ENCODE data around the gene ATG16L1. TPM values are rescaled to one million over a fixed set of nuclear protein-coding genes. Genes with fewer than 3 reads are reported as not detected.

The ATG16L1 gene
- total and polyA plus RNA-seq, 2 donors (not counting 3 experiments of a cell fraction or from before 2014, with no cell fraction given): 18.1 to 29.8 TPM

DNA sequence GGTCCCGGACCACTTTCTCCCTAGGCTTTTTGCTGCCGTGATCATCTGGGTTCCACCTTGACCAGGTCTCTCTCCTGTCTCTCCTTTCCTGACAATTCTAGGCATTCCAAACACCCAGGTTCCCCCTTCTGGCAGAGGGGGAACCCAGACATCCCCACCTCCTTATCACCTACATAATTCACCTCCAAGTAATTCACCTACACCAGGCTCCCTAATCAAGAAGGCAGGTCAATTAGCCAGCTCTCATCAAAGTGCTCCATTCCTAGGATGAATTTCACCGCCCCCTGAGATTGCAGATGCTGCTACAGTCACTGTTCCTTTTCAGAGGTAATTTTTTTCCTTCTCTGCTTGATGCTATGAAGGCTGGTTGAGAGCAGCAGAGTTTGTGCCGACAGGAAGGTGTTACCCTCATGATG is 42.3 kb upstream of the ATG16L1 start:
- H3K4me2 ChIP-seq (ENCODE audit: insufficient read depth, low read length): no peak overlapping the region
- H2AFZ ChIP-seq (ENCODE audit: low read depth, low read length): no peak overlapping the region
- no TSS peak for BruUV-seq (replicated peaks)
- intact Hi-C loops (cut with micrococcal nuclease) (loop anchor here (1.0 kb wide), 1 partner anchor 42 kb away; the partner anchor contains the start of gene ATG16L1), dilution Hi-C loops (cut with MboI; ENCODE audit: extremely low pct_ligation_motif_present, low sequenced_read_pairs) (no loop called here)
- DNase-seq (ENCODE audit: low read depth, low spot score) (no peak), FAIRE-seq (no peak)
- H3K9ac ChIP-seq (replicated peaks; ENCODE audit: extremely low read depth, insufficient read depth, low read length): no peak overlapping the region
- H4K20me1 ChIP-seq (replicated peaks; ENCODE audit: control insufficient read depth, extremely low read depth, insufficient read depth, low read length): no peaks in the 10 kb centered on the region
- H3K9me1 ChIP-seq (replicated peaks; ENCODE audit: control insufficient read depth, extremely low read depth, insufficient read depth, low read length): no peaks in the 10 kb centered on the region
- H3K4me3 ChIP-seq (replicated peaks in 1 of 3; ENCODE audit: insufficient read depth in 1 of 3, low read depth in 1 of 3, low read length in 3 of 3): no peak overlapping the region
- TF ChIP-seq MYC (IDR thresholded peaks at IDR 0.05; ENCODE audit: low read depth, low read length) (no peak), POLR2AphosphoS5 (IDR thresholded peaks at IDR 0.05; ENCODE audit: insufficient read depth, low read depth, low read length) (no peak), GATA2 (IDR thresholded peaks at IDR 0.05; ENCODE audit: insufficient read depth, insufficient read length, low read depth, low read length) (no peak), POLR2A (IDR thresholded peaks at IDR 0.05; ENCODE audit: low read depth, low read length) (no peak), FOS (IDR thresholded peaks at IDR 0.05; ENCODE audit: borderline replicate concordance, insufficient read depth, low read length) (no peak), JUN (IDR thresholded peaks at IDR 0.05; ENCODE audit: borderline replicate concordance, insufficient read depth, insufficient read length, low read depth) (no peak), EZH2 (IDR thresholded peaks at IDR 0.05; ENCODE audit: borderline replicate concordance, low read depth, low read length, severe bottlenecking) (no peak)
- TF ChIP-seq, protein P1, sequence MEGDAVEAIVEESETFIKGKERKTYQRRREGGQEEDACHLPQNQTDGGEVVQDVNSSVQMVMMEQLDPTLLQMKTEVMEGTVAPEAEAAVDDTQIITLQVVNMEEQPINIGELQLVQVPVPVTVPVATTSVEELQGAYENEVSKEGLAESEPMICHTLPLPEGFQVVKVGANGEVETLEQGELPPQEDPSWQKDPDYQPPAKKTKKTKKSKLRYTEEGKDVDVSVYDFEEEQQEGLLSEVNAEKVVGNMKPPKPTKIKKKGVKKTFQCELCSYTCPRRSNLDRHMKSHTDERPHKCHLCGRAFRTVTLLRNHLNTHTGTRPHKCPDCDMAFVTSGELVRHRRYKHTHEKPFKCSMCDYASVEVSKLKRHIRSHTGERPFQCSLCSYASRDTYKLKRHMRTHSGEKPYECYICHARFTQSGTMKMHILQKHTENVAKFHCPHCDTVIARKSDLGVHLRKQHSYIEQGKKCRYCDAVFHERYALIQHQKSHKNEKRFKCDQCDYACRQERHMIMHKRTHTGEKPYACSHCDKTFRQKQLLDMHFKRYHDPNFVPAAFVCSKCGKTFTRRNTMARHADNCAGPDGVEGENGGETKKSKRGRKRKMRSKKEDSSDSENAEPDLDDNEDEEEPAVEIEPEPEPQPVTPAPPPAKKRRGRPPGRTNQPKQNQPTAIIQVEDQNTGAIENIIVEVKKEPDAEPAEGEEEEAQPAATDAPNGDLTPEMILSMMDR (IDR thresholded peaks at IDR 0.05; ENCODE audit: extremely low read depth in 1 of 2, insufficient read depth in 1 of 2, low read depth in 1 of 2, low read length in 2 of 2): no peak
- TF ChIP-seq, protein P2, sequence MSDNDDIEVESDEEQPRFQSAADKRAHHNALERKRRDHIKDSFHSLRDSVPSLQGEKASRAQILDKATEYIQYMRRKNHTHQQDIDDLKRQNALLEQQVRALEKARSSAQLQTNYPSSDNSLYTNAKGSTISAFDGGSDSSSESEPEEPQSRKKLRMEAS (IDR thresholded peaks at IDR 0.05; ENCODE audit: insufficient read depth, insufficient read length): no peak
- ChIA-PET CTCF (interaction anchor here (0.8 to 1.4 kb wide), 3 partner anchors 27 to 42 kb away, joined by 4 to 5 read pairs (median 4); partner anchors contain the start of gene ATG16L1), POLR2A (interaction anchor here (0.6 kb wide), 1 partner anchor 222 kb away, joined by 5 read pairs; no protein-coding TSS in a partner anchor)
- H3K4me1 ChIP-seq (ENCODE audit: control insufficient read depth, extremely low read depth, insufficient read depth, low read length): peaks cover 38% of the 10 kb centered on the region
- no peaks in the 10 kb centered on the region for H3K9me3 ChIP-seq (replicated peaks; ENCODE audit: control insufficient read depth, insufficient read depth, low read length)
- H3K27ac ChIP-seq (ENCODE audit: insufficient read depth, low read depth, low read length): no peak overlapping the region
- H3K79me2 ChIP-seq (ENCODE audit: control insufficient read depth, insufficient read depth, low read length): no peaks in the 10 kb centered on the region
- no peaks in the 10 kb centered on the region for H3K27me3 ChIP-seq (ENCODE audit: control insufficient read depth in 2 of 2, insufficient read depth in 2 of 2, low read length in 2 of 2)
- peaks cover 0 to 9% of the 10 kb centered on the region in 2 experiments for H3K36me3 ChIP-seq (ENCODE audit: control insufficient read depth in 2 of 2, extremely low read depth in 1 of 2, insufficient read depth in 2 of 2, low read length in 2 of 2)
